Keratinocyte (primary cell): ENCODE data around the gene ZNF462. TPM values are rescaled to one million over a fixed set of nuclear protein-coding genes. Genes with fewer than 3 reads are reported as not detected.
A peak's percentile ranks its signal among the peaks of the same experiment; 100 is the strongest.

Experiments used
- DNase-seq: peaks from one replicate; pipeline ENCODE4 v3.0.0-alpha.2; 2011; ENCODE audit warnings: low read depth, missing footprints, low spot score
- FAIRE-seq: peaks from 2 replicates; lab custom pipeline; 2011; peaks lifted over from hg19 to GRCh38; lab: Jason Lieb, UNC
- H2AFZ ChIP-seq: 2 replicates; pipeline ENCODE4 v1.6.0; 2012; ENCODE audit warnings: low read length, control low read depth, inconsistent platforms; ENCODE audit not compliant: control insufficient read depth
- H3K27ac ChIP-seq: 2 replicates; pipeline ENCODE4 v1.5.1; 2011; ENCODE audit warnings: low read length; ENCODE audit not compliant: control insufficient read depth, insufficient read depth
- H3K27me3 ChIP-seq: 3 replicates; pipeline ENCODE4 v1.6.0; 2011; ENCODE audit warnings: low read length; ENCODE audit not compliant: control insufficient read depth, insufficient read depth; ENCODE audit errors: extremely low read depth
- H3K36me3 ChIP-seq, 2 experiments: 2 replicates in 1 of 2; 3 replicates in 1 of 2; pipeline ENCODE4 v1.5.1; 2011; ENCODE audit warnings: low read length in 2 of 2, mild to moderate bottlenecking in 1 of 2; ENCODE audit not compliant: control insufficient read depth in 2 of 2, insufficient read depth in 2 of 2; ENCODE audit errors: extremely low read depth in 1 of 2
- H3K4me1 ChIP-seq: 3 replicates; pipeline ENCODE4 v1.5.1; 2011; ENCODE audit warnings: low read length; ENCODE audit not compliant: control insufficient read depth, insufficient read depth; ENCODE audit errors: extremely low read depth
- H3K4me2 ChIP-seq: 3 replicates; pipeline ENCODE4 v1.6.0; 2011; ENCODE audit warnings: low read depth, low read length; ENCODE audit not compliant: control insufficient read depth, insufficient read depth; ENCODE audit errors: extremely low read depth
- H3K4me3 ChIP-seq, 3 experiments: fragments of 200-600 bp in 1 of 3; sonication (generic) in 1 of 3; 2 replicates in 2 of 3; 3 replicates in 1 of 3; pipeline ENCODE4 v1.5.1; 2011 to 2016; ENCODE audit warnings: low read length in 3 of 3, mild to moderate bottlenecking in 3 of 3, control low read depth in 2 of 3, inconsistent platforms in 1 of 3, low read depth in 1 of 3, mixed read lengths in 1 of 3, mixed run types in 1 of 3, moderate library complexity in 1 of 3; ENCODE audit not compliant: control insufficient read depth in 2 of 3, insufficient read depth in 2 of 3; ENCODE audit errors: extremely low read depth in 1 of 3
- H3K79me2 ChIP-seq: 2 replicates; pipeline ENCODE4 v1.6.0; 2012; ENCODE audit warnings: low read length; ENCODE audit not compliant: control insufficient read depth, insufficient read depth
- H3K9ac ChIP-seq: 3 replicates; pipeline ENCODE4 v1.6.0; 2011; ENCODE audit warnings: low read length; ENCODE audit not compliant: control insufficient read depth, insufficient read depth; ENCODE audit errors: extremely low read depth
- H3K9me1 ChIP-seq: 3 replicates; pipeline ENCODE4 v1.6.0; 2011; ENCODE audit warnings: low read length; ENCODE audit not compliant: control insufficient read depth, insufficient read depth; ENCODE audit errors: extremely low read depth
- H3K9me3 ChIP-seq: 2 replicates; pipeline ENCODE4 v1.5.1; 2012; ENCODE audit warnings: low read depth, low read length; ENCODE audit not compliant: control insufficient read depth
- H4K20me1 ChIP-seq: 3 replicates; pipeline ENCODE4 v1.6.0; 2011; ENCODE audit warnings: low read length; ENCODE audit not compliant: control insufficient read depth, insufficient read depth; ENCODE audit errors: extremely low read depth
- EZH2 ChIP-seq: IDR thresholded peaks from one replicate; pipeline ENCODE4 v1.6.1; 2012; ENCODE audit warnings: inconsistent platforms, mild to moderate bottlenecking, low read length, moderate library complexity
- dilution Hi-C: fragments of 300-500 bp; cut with MboI; formaldehyde crosslinking; loops from one replicate; pipeline ENCODE4 v1.7.0; 2020; ENCODE audit warnings: low sequenced_read_pairs; ENCODE audit not compliant: extremely low pct_ligation_motif_present
- polyA plus RNA-seq, 5 experiments: library from polyadenylated mRNA; depleted of rRNA in 3 of 5; stranded (reverse) in 3 of 5; stranded (forward) in 1 of 5; unstranded in 1 of 5; fragments of >200 nt; gene quantifications; 1 replicate in 1 of 5; 2 replicates in 3 of 5; 3 replicates in 1 of 5; pipeline versions ENCODE4 v1.2.1 to v1.2.3, GENCODE V29; 2011 to 2012; ENCODE audit warnings: missing spikeins in 2 of 5, low read depth in 1 of 5, low replicate concordance in 1 of 5
- TF ChIP-seq, protein P1 (sequence below), 3 experiments: IDR thresholded peaks in 1 of 3; conservative IDR thresholded peaks in 1 of 3; optimal IDR thresholded peaks in 1 of 3; 2 replicates in 2 of 3; 3 replicates in 1 of 3; pipeline versions ENCODE3 to v1.5.1; 2011; ENCODE audit warnings: low read length in 3 of 3, mild to moderate bottlenecking in 3 of 3, moderate library complexity in 2 of 3, control low read depth in 1 of 3, inconsistent platforms in 1 of 3; ENCODE audit not compliant: insufficient read depth in 2 of 3; ENCODE audit errors: extremely low read depth in 1 of 3

Gene ZNF462
- polyA plus RNA-seq, 1 donor (not counting 4 experiments of a cell fraction or from before 2014, with no cell fraction given) = 7.8 TPM

DNA sequence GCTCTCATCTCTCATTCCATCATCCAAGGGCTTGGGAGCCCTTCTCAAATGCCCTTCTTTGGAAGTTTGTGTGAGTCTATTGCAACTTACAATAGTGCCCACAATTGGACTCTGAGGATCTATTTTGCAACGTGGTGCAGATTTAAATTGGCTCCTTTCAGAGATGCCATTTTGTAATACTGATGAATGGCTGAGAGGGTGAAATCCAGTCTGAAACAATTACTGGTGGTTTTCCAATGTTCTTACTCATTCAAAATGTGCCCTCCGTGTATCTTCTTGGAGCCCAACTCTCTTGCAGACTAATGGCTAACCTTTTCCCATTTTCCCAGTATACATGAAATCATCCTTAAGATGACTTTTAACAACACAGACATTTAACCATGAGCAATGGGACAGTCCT lies 6.1 kb downstream of the ZNF462 start:
- DNase-seq = no peak
- H3K9ac ChIP-seq = no peak overlapping the region
- no peaks in the 10 kb centered on the region for H3K9me3 ChIP-seq
- peak; percentile 68 for FAIRE-seq
- H3K27me3 ChIP-seq = no peaks in the 10 kb centered on the region
- no peaks in the 10 kb centered on the region for H3K36me3 ChIP-seq
- H2AFZ ChIP-seq = no peak overlapping the region
- TF ChIP-seq, protein P1, sequence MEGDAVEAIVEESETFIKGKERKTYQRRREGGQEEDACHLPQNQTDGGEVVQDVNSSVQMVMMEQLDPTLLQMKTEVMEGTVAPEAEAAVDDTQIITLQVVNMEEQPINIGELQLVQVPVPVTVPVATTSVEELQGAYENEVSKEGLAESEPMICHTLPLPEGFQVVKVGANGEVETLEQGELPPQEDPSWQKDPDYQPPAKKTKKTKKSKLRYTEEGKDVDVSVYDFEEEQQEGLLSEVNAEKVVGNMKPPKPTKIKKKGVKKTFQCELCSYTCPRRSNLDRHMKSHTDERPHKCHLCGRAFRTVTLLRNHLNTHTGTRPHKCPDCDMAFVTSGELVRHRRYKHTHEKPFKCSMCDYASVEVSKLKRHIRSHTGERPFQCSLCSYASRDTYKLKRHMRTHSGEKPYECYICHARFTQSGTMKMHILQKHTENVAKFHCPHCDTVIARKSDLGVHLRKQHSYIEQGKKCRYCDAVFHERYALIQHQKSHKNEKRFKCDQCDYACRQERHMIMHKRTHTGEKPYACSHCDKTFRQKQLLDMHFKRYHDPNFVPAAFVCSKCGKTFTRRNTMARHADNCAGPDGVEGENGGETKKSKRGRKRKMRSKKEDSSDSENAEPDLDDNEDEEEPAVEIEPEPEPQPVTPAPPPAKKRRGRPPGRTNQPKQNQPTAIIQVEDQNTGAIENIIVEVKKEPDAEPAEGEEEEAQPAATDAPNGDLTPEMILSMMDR (optimal IDR thresholded peaks at IDR 0.05 in 1 of 3, IDR thresholded peaks at IDR 0.05 in 1 of 3, conservative IDR thresholded peaks at IDR 0.05 in 1 of 3; ENCODE audit: extremely low read depth in 1 of 3, insufficient read depth in 2 of 3, low read length in 3 of 3) = no peak
- no peak for TF ChIP-seq EZH2
- H3K4me3 ChIP-seq = no peak overlapping the region
- peaks cover 44% of the 10 kb centered on the region for H3K4me1 ChIP-seq
- no peaks in the 10 kb centered on the region for H3K9me1 ChIP-seq
- no peak overlapping the region for H3K27ac ChIP-seq
- dilution Hi-C loops = loop anchor here (25.0 kb wide), 1 partner anchor 282 kb away; no protein-coding TSS in a partner anchor
- peak overlapping the region; percentile 72 for H3K4me2 ChIP-seq
- peaks cover 91% of the 10 kb centered on the region for H3K79me2 ChIP-seq
- H4K20me1 ChIP-seq = no peaks in the 10 kb centered on the region

DNA sequence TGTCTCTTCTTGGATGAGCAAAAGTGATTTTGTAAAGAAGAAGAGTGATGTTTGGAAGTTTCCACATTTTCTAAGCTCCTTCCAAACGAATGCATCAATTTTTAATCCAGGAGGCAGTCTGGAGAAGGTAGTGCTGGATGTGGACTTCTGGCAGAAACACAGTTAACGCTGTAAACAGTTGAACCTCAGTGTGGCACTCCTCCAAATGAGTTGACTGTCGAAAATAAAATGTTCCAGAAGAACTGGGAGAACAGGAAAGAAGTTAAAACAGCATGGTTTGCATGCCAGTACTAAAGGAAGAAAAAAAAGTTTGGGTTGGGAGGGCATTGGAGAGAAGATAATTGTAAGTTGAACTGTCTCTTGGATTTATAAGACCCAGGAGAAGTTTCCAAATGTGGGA lies 6.5 kb downstream of the ZNF462 start:
- Histone ChIP-seq H3K9me3 (no peaks in the 10 kb centered on the region), H3K4me2 (no peak overlapping the region), H3K27me3 (no peaks in the 10 kb centered on the region), H3K4me3 (no peak overlapping the region), H3K4me1 (peaks cover 44% of the 10 kb centered on the region), H3K27ac (no peak overlapping the region), H3K9ac (no peak overlapping the region), H2AFZ (no peak overlapping the region), H3K9me1 (no peaks in the 10 kb centered on the region), H4K20me1 (no peaks in the 10 kb centered on the region), H3K36me3 (no peaks in the 10 kb centered on the region), H3K79me2 (peaks cover 89% of the 10 kb centered on the region)
- dilution Hi-C loops = loop anchor here (25.0 kb wide), 1 partner anchor 282 kb away; no protein-coding TSS in a partner anchor
- FAIRE-seq (no peak), DNase-seq (no peak)
- no peak for TF ChIP-seq EZH2
- TF ChIP-seq, protein P1 (optimal IDR thresholded peaks at IDR 0.05 in 1 of 3, IDR thresholded peaks at IDR 0.05 in 1 of 3, conservative IDR thresholded peaks at IDR 0.05 in 1 of 3; ENCODE audit: extremely low read depth in 1 of 3, insufficient read depth in 2 of 3, low read length in 3 of 3) = peak in 1 of 3 experiments; percentile 8
